Right cardiac atrium (tissue), 5 donors: ENCODE measurements around the gene BUB3. TPM values are rescaled to one million over a fixed set of nuclear protein-coding genes. Genes with fewer than 3 reads are reported as not detected.

ENCODE experiments used
- ATAC-seq, 2 donors: fragments of 200-7000 bp; cut with Tn5 transposase; one replicate each; pipeline versions ENCODE4 v1.8.0 to v1.9.1; 2020; ENCODE audit warnings: moderate library complexity in 2 of 2, mild to moderate bottlenecking in 1 of 2
- DNase-seq, 3 donors: peaks; one replicate each; pipeline ENCODE4 v3.0.0-alpha.2; 2020
- H3K27ac ChIP-seq: one replicate; pipeline ENCODE4 v1.5.1; 2013; ENCODE audit warnings: mild to moderate bottlenecking, low read length, control low read depth, moderate library complexity
- H3K27me3 ChIP-seq: one replicate; pipeline ENCODE4 v1.6.1; 2013; ENCODE audit not compliant: control insufficient read depth, insufficient read depth
- H3K4me1 ChIP-seq: one replicate; pipeline ENCODE4 v1.6.1; 2013; ENCODE audit warnings: low read length; ENCODE audit not compliant: control insufficient read depth, insufficient read depth
- H3K4me3 ChIP-seq: one replicate; pipeline ENCODE4 v1.5.1; 2013; ENCODE audit warnings: low read length, control low read depth
- H3K9me3 ChIP-seq: one replicate; pipeline ENCODE4 v1.6.1; 2013; ENCODE audit warnings: low read length; ENCODE audit not compliant: control insufficient read depth
- WGBS: extraction: QIAGEN DNeasy Blood & Tissue Kit; methylation state at CpG from one replicate; pipeline ENCODE4 v1.1.7; 2013; 5-methylcytosine and 5-hydroxymethylcytosine counted together
- intact Hi-C, 4 donors: fragments of 100-400 bp; cut with DNase I; formaldehyde crosslinking; loops; one replicate each; pipeline versions ENCODE4 v1.11.0 to v1.14.0; 2022 to 2023
- polyA plus RNA-seq: library from polyadenylated mRNA; stranded (reverse); fragments of 200-250 nt; gene quantifications from one replicate; pipeline ENCODE4 v1.2.3, GENCODE V29; 2013
- total RNA-seq, 4 donors: library from RNA; stranded (reverse); fragmentation: NEBNext Ultra II Directional; extraction: Animal tissue kit (Norgen Biotek cat#: 25700); gene quantifications; one replicate each; pipeline ENCODE4 v1.2.1, GENCODE V29; 2021
- donor health status: healthy with polysubstance abuse.
- donor health status: DM: no; HTN: yes; CAD: no.
- donor health status: DM: no; HTN: no; CAD: no.
- donor health status: DM: no; HTN: yes; CAD: no; lungs with severe emphysema.
- donor health status: DM: yes; HTN: yes; CAD: no.

The BUB3 gene
- total and polyA plus RNA-seq, 5 donors = 28.3 to 43.0 (median 35.1) TPM

DNA sequence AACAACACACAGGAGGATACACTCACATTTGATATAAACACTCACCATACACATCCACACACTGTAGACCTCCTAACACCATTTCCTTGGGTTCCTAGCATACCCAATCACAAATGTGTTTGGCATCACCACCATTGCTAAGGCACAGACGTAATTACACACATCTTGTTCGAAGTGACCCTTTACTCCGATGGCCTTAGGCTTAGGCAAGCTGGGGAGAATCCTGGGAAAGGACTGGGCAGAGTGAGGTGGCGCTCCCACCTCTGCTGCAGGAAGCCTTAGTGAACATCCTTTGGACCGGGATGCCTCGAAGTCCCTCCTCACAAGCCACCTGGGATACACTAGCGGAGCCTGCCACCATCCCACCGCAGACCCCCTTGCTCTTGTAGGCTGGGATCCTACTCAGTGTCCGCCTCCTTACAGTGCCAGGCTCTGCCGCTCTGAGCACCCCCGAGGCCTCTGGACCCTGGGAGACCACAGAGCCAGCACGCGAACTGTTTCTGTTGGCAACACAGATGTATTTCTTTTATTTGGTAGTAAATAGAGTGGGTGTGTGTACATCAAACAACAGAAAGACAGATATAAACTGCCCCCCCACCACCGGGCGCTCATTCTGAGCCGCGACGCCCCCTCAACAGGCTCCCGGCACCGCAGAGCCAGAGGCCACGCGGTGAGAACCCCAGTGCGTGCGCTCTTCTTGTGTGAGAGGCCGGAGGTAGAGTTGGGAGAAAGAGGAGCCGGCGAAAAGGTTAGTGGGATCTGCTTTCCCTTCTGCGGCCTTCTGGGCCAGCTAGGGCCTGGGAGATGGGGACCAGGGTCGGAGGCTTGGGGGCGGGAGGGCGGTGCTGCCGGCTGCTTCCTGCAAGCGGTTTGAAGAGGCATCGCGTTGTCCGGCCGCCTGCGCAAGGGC is 12.2 kb upstream of the BUB3 start:
- H3K4me1 ChIP-seq = peaks cover 2% of the 10 kb centered on the region
- H3K9me3 ChIP-seq = no peaks in the 10 kb centered on the region
- H3K27me3 ChIP-seq = no peaks in the 10 kb centered on the region
- H3K27ac ChIP-seq = no peak overlapping the region
- intact Hi-C loops = no loop called here
- ATAC-seq (no peak), DNase-seq (no peak)
- no peak overlapping the region for H3K4me3 ChIP-seq
- WGBS = 9% methylated on average over 38 of the region's 38 CpGs

DNA sequence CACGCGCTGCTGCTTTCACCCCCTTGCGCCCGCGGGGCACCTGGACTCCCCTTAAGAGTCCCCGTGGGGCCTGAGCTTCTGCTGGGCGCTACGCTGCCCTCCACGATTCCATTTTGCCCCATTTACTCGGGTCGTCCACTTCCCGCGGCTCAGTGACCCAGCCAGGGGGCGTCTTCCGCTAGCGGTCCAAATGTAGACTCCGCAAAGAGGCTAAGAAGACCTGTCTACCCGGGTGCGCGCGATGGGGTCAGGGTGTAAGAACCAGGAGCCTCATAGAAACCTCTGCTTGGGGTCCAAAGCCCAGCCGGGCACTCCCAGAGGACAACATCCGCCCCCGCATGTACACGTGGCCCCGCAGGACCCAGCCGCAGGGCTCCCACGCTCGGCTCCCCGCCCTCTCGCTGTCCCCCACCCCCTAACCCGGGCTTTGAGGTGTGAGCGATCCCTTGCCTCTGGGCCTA is 11.5 kb upstream of the BUB3 start:
- ATAC-seq = no peak
- no peaks in the 10 kb centered on the region for H3K27me3 ChIP-seq
- 4% methylated on average over 33 of the region's 33 CpGs for WGBS
- H3K4me3 ChIP-seq = no peak overlapping the region
- DNase-seq = no peak
- no peaks in the 10 kb centered on the region for H3K9me3 ChIP-seq
- H3K27ac ChIP-seq = no peak overlapping the region
- intact Hi-C loops = no loop called here
- H3K4me1 ChIP-seq = no peaks in the 10 kb centered on the region

DNA sequence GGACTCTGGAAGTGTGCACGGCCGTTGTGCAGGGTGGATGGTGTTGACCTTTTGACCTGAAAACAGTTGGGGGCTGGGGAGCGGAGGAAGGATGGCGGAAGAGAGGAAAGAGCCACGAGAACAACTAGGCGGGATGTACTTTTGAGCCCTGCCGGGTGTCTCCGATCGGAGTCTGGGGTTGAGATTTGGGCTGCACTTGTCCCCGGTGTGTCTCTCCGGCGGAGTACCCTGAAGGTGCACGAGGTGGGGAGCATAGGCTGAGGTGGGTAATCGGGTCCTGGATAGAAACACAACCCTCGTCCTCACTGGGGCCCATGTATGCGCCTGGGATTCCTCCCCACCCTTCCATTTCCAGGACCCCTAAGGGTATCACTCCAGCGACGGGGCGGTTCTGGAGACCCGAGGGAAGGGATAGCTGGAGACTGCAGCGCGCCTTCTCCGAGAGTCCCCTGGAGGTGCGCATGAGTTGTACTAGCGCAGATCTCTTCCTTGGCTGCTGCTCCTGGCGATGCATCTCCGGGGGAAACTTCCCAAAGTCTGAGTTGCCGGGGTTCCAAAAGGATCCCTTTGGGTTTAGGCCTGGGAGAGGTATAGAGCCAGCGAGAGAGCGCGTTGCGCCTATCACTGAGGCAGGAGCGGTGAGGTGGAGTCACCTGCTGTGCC is 10.9 kb upstream of the BUB3 start:
- H3K9me3 ChIP-seq = no peaks in the 10 kb centered on the region
- H3K27ac ChIP-seq = no peak overlapping the region
- H3K4me3 ChIP-seq = no peak overlapping the region
- 3% methylated on average over 33 of the region's 33 CpGs for WGBS
- no peaks in the 10 kb centered on the region for H3K4me1 ChIP-seq
- intact Hi-C loops = no loop called here
- DNase-seq = no peak
- no peaks in the 10 kb centered on the region for H3K27me3 ChIP-seq
- ATAC-seq = no peak

DNA sequence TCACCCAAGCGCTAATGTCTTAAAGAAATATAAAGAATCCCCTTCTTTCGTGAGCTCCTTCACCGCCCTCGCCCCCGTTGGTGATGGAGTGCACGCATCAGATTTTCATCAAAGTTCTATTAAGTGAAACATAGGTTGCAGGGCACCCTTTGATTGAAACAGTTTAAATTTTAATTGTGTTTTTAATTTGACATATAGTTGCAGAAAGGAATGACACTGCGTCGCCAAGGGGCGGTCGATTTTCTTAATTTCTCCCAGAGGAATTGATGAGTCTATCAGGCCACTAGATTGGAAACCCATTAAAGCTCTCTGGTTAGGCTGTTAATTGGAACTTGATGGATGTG is 10.4 kb upstream of the BUB3 start:
- Histone ChIP-seq H3K4me1 (no peaks in the 10 kb centered on the region), H3K27me3 (no peaks in the 10 kb centered on the region)

DNA sequence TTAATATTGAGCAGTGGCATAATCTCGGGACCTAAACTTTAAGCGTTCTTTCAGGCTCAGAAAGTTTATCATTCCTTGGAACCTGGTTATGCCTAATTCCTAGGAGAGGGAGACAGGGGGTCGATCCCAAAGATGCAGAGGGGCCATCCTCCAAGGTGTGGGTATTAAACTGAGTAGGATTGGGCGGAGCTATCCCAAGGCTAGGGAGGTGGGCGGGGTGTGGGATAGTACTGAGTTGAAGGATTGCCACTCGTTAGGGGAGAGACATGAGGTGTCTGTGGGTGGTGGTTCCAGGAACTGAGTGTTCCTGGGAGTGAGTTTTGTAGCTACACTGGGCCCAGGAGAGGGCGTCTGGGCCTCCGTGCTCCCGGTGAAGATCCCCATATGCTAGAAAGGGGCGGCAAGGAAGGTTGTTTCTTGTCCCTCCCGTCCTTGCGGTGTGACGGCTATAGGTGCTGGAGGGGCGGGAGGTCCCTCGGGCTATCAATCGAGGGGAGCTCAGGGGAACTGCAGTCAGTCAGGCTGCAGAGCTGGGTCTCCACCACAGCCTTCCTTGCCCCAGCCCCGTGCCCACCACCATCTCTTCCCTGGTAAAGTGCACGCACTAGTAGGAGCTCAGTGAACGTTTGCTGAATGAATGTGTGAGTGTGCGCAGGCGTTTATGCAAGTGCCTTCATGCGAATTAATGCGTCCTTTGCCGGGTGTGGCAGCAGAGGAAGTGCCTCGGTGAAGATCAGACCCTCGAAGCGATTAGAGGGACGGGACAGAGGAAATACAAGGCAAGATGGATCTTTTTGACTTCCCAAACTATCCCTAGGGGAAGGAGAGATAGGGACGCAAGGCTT is 9.3 kb upstream of the BUB3 start:
- no peaks in the 10 kb centered on the region for H3K27me3 ChIP-seq
- H3K4me3 ChIP-seq = no peak overlapping the region
- intact Hi-C loops = no loop called here
- H3K4me1 ChIP-seq = peaks cover 3% of the 10 kb centered on the region
- no peak overlapping the region for H3K27ac ChIP-seq
- 2% methylated on average over 29 of the region's 29 CpGs for WGBS
- DNase-seq = no peak
- ATAC-seq = no peak
- no peaks in the 10 kb centered on the region for H3K9me3 ChIP-seq

More for the DNA sequence above, 10.4 kb upstream of the BUB3 start:
- H3K27ac ChIP-seq = no peak overlapping the region
- no peak overlapping the region for H3K4me3 ChIP-seq
- ATAC-seq (no peak), DNase-seq (no peak)
- intact Hi-C loops = no loop called here
- WGBS = 11% methylated on average over 10 of the region's 10 CpGs
- no peaks in the 10 kb centered on the region for H3K9me3 ChIP-seq

DNA sequence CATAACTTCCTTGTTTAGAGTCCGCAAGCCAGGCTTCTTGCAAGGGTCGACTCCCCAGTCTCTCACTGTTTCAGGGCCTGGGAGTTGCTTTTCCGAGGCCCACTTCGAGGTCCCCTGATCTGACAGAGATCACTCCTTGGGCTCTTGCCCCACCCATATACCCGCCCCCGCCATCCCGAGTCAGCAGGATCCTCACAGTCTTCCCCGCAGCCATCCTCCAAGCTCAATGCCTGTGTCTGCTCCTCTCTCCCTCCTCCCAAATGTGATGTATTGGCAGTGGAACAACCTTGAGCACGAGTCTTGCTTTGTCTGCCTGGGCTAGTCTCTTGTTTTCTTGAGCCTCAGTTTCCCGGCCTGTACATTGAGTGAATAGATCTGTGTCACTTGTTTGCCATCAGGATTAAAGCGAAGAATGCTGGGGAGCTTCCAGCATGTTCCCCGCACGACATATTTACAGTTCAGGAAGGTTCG is 8.6 kb upstream of the BUB3 start:
- H3K27me3 ChIP-seq = no peaks in the 10 kb centered on the region
- no peak overlapping the region for H3K4me3 ChIP-seq
- DNase-seq (no peak), ATAC-seq (no peak)
- no peak overlapping the region for H3K27ac ChIP-seq
- WGBS = 3% methylated on average over 14 of the region's 14 CpGs
- no peaks in the 10 kb centered on the region for H3K9me3 ChIP-seq
- intact Hi-C loops = no loop called here
- H3K4me1 ChIP-seq = peaks cover 3% of the 10 kb centered on the region

DNA sequence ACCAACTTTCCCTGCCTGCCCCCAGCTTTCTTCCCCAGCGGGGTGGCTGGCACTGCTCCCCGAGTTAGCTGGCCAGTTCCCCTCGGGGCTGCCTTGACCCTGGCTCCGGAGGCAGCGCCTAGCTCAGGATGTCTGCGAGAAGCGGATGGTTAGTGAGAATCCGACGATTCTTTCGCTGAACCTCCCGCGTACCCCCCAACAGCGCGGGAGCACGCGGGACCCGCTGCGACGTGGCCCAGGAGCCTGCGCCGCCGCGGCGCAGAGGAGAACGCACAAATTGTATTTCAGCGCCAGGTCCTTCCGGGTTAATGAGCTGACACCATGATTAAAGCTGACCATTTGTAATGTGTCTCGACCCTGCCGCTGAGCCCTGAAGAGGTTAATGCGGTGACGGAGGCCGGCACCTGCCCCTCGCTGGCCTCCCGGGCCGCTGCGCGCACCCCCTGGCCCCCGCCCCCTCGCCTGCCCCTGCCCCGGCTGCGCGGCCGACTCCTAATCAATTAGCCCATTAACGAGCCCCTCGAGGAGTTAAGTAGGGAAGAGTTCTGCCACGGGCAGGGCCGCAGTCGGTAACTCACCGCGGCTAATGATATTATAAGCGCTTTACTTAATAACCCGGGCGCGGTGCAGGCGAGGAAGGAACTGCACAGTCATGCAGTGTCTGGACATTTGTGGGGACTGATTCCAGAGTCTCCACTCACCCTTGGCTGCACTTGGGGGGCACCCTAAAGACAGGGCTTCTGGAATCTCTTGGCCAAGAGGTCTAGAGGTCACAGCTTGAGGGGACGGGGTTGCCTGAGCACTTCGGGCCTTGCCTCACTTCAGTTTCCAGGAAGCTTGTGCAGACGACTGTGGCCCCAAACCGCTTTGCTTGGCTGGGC is 7.9 kb upstream of the BUB3 start:
- H3K4me1 ChIP-seq = peaks cover 7% of the 10 kb centered on the region
- WGBS = 3% methylated on average over 59 of the region's 59 CpGs
- H3K27me3 ChIP-seq = no peaks in the 10 kb centered on the region
- H3K4me3 ChIP-seq = no peak overlapping the region
- no peak overlapping the region for H3K27ac ChIP-seq
- no peak for DNase-seq
- no peak for ATAC-seq
- no peaks in the 10 kb centered on the region for H3K9me3 ChIP-seq
- intact Hi-C loops = no loop called here

DNA sequence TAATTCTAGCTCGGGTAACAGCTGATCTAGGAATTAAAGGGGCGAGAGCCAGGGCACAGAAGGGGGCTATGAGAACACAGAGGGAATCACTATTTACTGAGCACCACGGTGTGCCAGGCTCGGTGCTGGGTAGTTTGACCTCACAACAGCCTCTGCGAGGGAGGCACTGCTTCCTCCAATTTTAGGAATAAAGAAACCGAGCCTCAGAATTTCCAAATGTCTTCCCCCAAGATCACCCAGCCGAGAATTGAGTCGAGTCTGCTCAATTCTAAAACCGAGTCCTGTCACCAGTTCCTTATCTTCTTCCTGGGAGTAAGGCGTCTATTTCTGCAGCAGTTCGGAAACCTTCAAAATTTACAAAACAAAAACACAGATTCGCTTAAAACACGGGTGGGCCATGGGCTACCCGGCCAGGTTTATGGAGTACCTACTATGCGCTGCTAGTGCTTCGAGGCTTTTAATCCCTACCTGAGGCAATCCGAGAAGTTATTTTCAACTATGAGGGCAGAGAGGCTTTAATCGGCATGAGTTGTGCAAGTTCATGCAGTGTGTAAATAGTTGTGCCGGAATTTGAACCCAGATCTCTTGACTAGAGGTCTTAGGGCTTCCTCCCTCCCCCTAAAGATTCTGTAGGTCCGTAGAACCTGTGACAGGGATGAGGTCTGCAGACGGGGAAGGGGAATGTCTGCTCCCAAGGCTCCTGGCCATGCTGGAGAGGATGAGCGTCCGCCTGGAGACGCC is 7.1 kb upstream of the BUB3 start:
- WGBS = 10% methylated on average over 24 of the region's 24 CpGs
- no peak for ATAC-seq
- peaks cover 7% of the 10 kb centered on the region for H3K4me1 ChIP-seq

DNA sequence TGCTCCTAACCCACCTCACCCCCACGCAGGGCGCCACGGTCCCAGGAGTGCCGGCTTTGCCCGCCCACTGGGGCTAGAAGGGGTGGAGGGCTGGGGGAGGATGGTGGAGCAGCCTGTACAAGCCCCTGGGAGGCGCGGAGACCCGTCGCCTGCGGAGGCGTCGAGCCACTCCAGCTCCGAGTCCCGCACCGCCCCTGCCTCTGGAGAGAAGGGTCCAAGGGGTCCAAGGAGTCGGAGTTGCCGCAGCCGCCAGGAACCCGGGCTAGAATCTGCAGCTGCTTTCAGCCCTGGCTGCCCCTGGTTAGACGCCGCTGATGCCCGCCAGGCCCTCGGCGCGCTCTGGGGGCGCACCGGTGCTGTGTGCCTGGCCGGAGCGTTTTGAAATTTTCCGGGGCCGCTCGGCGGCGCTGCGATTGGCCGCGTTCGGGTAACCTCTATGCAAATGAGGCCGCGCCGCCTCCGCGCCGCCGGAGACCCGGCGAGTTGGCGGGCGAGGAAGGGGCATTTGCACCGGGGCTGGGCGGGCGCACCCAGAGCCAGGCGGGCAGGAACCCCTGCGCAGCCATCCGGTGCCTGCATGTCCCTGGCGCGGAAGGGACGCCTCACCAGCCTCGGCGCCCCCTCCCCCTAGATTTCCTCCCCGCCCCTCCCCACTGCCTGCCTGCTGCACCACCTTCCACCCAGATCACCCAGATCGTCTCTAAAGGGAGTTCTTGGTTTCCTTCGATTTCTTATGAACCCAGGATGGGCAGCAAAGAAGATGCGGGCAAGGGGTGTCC is 6.4 kb upstream of the BUB3 start, which contains the start of gene HMX2:
Gene HMX2, plus strand, starts transcription at position 502 of the 779 bp plus-strand sequence. Its CDS starts 243 bp downstream, at position 745.
- WGBS = 1% methylated on average over 64 of the region's 64 CpGs
- ATAC-seq = no peak
- DNase-seq = no peak
- Histone ChIP-seq H3K9me3 (no peaks in the 10 kb centered on the region), H3K27me3 (no peaks in the 10 kb centered on the region), H3K27ac (no peak within 1 kb of the TSS), H3K4me3 (no peak within 1 kb of the TSS), H3K4me1 (peaks cover 7% of the 10 kb centered on the region)
- intact Hi-C loops = no loop called here

More for the DNA sequence above, 7.1 kb upstream of the BUB3 start:
- no peak for DNase-seq
- Histone ChIP-seq H3K27ac (no peak overlapping the region), H3K4me3 (no peak overlapping the region), H3K9me3 (no peaks in the 10 kb centered on the region), H3K27me3 (no peaks in the 10 kb centered on the region)
- intact Hi-C loops = no loop called here
